Neural cell (in vitro differentiated cells): ENCODE data around the gene BLMH. TPM values are rescaled to one million over a fixed set of nuclear protein-coding genes. Genes with fewer than 3 reads are reported as not detected.

Experiments used
- H2AFZ ChIP-seq: fragments of 200-600, 300-800 bp; sonication (generic), shearing (Covaris generic); 2 replicates; pipeline ENCODE4 v1.6.0; 2014; ENCODE audit warnings: low read depth, mild to moderate bottlenecking, antibody characterized with exemption, low read length, moderate library complexity
- H3F3A ChIP-seq: fragments of 200-600 bp; shearing (Covaris generic); 2 replicates; pipeline ENCODE4 v1.6.1; 2016; ENCODE audit warnings: mild to moderate bottlenecking, moderate library complexity, mixed read lengths, antibody characterized with exemption, low read length; ENCODE audit not compliant: insufficient read depth, poor library complexity, severe bottlenecking
- H3K27ac ChIP-seq: fragments of 200-600, 300-800 bp; sonication (generic), shearing (Covaris generic); 2 replicates; pipeline ENCODE4 v1.5.1; 2014; ENCODE audit warnings: mild to moderate bottlenecking, low read length, moderate library complexity
- H3K27me3 ChIP-seq: fragments of 300-800, 200-600 bp; sonication (generic), shearing (Covaris generic); 2 replicates; pipeline ENCODE4 v1.6.0; 2014; ENCODE audit warnings: mild to moderate bottlenecking, low read depth, low read length, moderate library complexity; ENCODE audit not compliant: insufficient read depth
- H3K36me3 ChIP-seq: fragments of 300-800, 200-600 bp; sonication (generic), shearing (Covaris generic); 2 replicates; pipeline ENCODE4 v1.5.1; 2014; ENCODE audit warnings: mild to moderate bottlenecking, antibody characterized with exemption, low read length, moderate library complexity; ENCODE audit not compliant: insufficient read depth
- H3K4me2 ChIP-seq: fragments of 300-800, 200-600 bp; sonication (generic), shearing (Covaris generic); 2 replicates; pipeline ENCODE4 v1.6.0; 2014; ENCODE audit warnings: mild to moderate bottlenecking, low read length
- H3K4me3 ChIP-seq: fragments of 300-800, 200-600 bp; sonication (generic), shearing (Covaris generic); 2 replicates; pipeline ENCODE4 v1.5.1; 2014; ENCODE audit warnings: mild to moderate bottlenecking, low read length, moderate library complexity
- H3K79me2 ChIP-seq: fragments of 200-600 bp; shearing (Covaris generic); replicated peaks from 2 replicates; pipeline ENCODE4 v1.6.0; 2014; ENCODE audit warnings: mild to moderate bottlenecking, low read length, moderate library complexity; ENCODE audit not compliant: insufficient read depth
- H3K9ac ChIP-seq: fragments of 300-800, 200-600 bp; sonication (generic), shearing (Covaris generic); 2 replicates; pipeline ENCODE4 v1.6.1; 2016; ENCODE audit warnings: mild to moderate bottlenecking, low read length, mixed read lengths
- H3K9me2 ChIP-seq: fragments of 200-600 bp; shearing (Covaris generic); 2 replicates; pipeline ENCODE4 v1.6.1; 2016; ENCODE audit warnings: mild to moderate bottlenecking, low read length, mixed read lengths; ENCODE audit not compliant: insufficient read depth
- H3K9me3 ChIP-seq: fragments of 200-600, 300-800 bp; sonication (generic), shearing (Covaris generic); 2 replicates; pipeline ENCODE4 v1.6.1; 2016; ENCODE audit warnings: mild to moderate bottlenecking, mixed run types, low read length, moderate library complexity, mixed read lengths
- H4K20me1 ChIP-seq: fragments of 200-600 bp; shearing (Covaris generic); 2 replicates; pipeline ENCODE4 v1.6.1; 2016; ENCODE audit warnings: mild to moderate bottlenecking, mixed run types; ENCODE audit not compliant: insufficient read depth
- EP300 ChIP-seq: fragments of 450-650 bp; conservative IDR thresholded peaks from 2 replicates; pipeline ENCODE4 v1.6.1; 2014; ENCODE audit warnings: antibody characterized with exemption, mild to moderate bottlenecking, moderate library complexity; ENCODE audit not compliant: poor library complexity, severe bottlenecking
- EZH2 ChIP-seq: fragments of 200-600, 300-800 bp; shearing (Covaris generic), sonication (generic); IDR thresholded peaks from 2 replicates; pipeline ENCODE4 v1.6.1; 2014; ENCODE audit warnings: antibody characterized with exemption, low read length, borderline replicate concordance, mild to moderate bottlenecking; ENCODE audit not compliant: insufficient read depth, poor library complexity, severe bottlenecking
- MXI1 ChIP-seq: fragments of 450-650 bp; conservative IDR thresholded peaks from 2 replicates; pipeline ENCODE4 v1.6.1; 2014; ENCODE audit warnings: antibody characterized with exemption, mild to moderate bottlenecking; ENCODE audit not compliant: poor library complexity, severe bottlenecking
- POLR2AphosphoS5 ChIP-seq: IDR thresholded peaks from 2 replicates; pipeline ENCODE4 v1.6.1; 2012
- RAD21 ChIP-seq: fragments of 450-650 bp; conservative IDR thresholded peaks from 2 replicates; pipeline ENCODE4 v1.6.1; 2014; ENCODE audit warnings: antibody characterized with exemption, mild to moderate bottlenecking, moderate library complexity
- REST ChIP-seq: IDR thresholded peaks from 2 replicates; pipeline ENCODE4 v1.6.1; 2012; ENCODE audit warnings: borderline replicate concordance
- TAF1 ChIP-seq: IDR thresholded peaks from 2 replicates; pipeline ENCODE4 v1.6.1; 2012; ENCODE audit warnings: low read depth
- polyA plus RNA-seq: library from polyadenylated mRNA; depleted of rRNA; stranded (reverse); fragments of >200 nt; gene quantifications from 2 replicates; pipeline ENCODE4 v1.2.3, GENCODE V29; 2014

BLMH gene
- polyA plus RNA-seq, 1 donor from 2014 or later, result 44.3 TPM

- H3K36me3 ChIP-seq, result no peaks in the 10 kb centered on the region
- H4K20me1 ChIP-seq, result no peaks in the 10 kb centered on the region
- no peak overlapping the region for H3K27ac ChIP-seq
- H3K4me2 ChIP-seq, result no peak overlapping the region
- H3K9me2 ChIP-seq, result no peaks in the 10 kb centered on the region
- TF ChIP-seq POLR2AphosphoS5 (no peak), EP300 (no peak), TAF1 (no peak), RAD21 (no peak), MXI1 (no peak), EZH2 (no peak), REST (no peak)
- no peaks in the 10 kb centered on the region for H3F3A ChIP-seq
- no peaks in the 10 kb centered on the region for H3K79me2 ChIP-seq
- H3K9me3 ChIP-seq, result no peaks in the 10 kb centered on the region
- H3K27me3 ChIP-seq, result peaks cover 62% of the 10 kb centered on the region
- H3K9ac ChIP-seq, result no peak overlapping the region
- H2AFZ ChIP-seq, result no peak overlapping the region
- H3K4me3 ChIP-seq, result no peak overlapping the region
Observed at GRCh38 chr17:30238387-30239088, 53.2 kb downstream of the BLMH start.

- Histone ChIP-seq H3K36me3 (no peaks in the 10 kb centered on the region), H4K20me1 (no peaks in the 10 kb centered on the region), H2AFZ (no peak overlapping the region), H3K79me2 (no peaks in the 10 kb centered on the region), H3K27ac (no peak overlapping the region), H3F3A (no peaks in the 10 kb centered on the region), H3K4me3 (no peak overlapping the region), H3K27me3 (peaks cover 67% of the 10 kb centered on the region), H3K9me3 (no peaks in the 10 kb centered on the region), H3K9ac (no peak overlapping the region), H3K9me2 (no peaks in the 10 kb centered on the region), H3K4me2 (no peak overlapping the region)
- TF ChIP-seq TAF1, result no peak
- no peak for TF ChIP-seq RAD21
- no peak for TF ChIP-seq POLR2AphosphoS5
Observed at GRCh38 chr17:30238003-30238344, 53.8 kb downstream of the BLMH start.

- H3K27ac ChIP-seq, result no peak overlapping the region
- H4K20me1 ChIP-seq, result no peaks in the 10 kb centered on the region
- no peaks in the 10 kb centered on the region for H3K9me2 ChIP-seq
- H3K36me3 ChIP-seq, result no peaks in the 10 kb centered on the region
- H3K4me2 ChIP-seq, result no peak overlapping the region
- no peaks in the 10 kb centered on the region for H3K79me2 ChIP-seq
- no peaks in the 10 kb centered on the region for H3K9me3 ChIP-seq
- H3K9ac ChIP-seq, result no peak overlapping the region
- no peak overlapping the region for H3K4me3 ChIP-seq
- no peaks in the 10 kb centered on the region for H3F3A ChIP-seq
- no peak for TF ChIP-seq RAD21
- no peak for TF ChIP-seq EP300
- TF ChIP-seq MXI1, result no peak
- TF ChIP-seq TAF1, result no peak
- H3K27me3 ChIP-seq, result peaks cover 69% of the 10 kb centered on the region
- H2AFZ ChIP-seq, result no peak overlapping the region
Observed at GRCh38 chr17:30237296-30238002, 54.3 kb downstream of the BLMH start.
